Stimulated activated CD8-positive, alpha-beta memory T cell treated with anti-CD3 and anti-CD28 coated beads, Interleukin-12 subunit alpha, Interleukin-12 subunit beta, amount 100 ng/mL, for 24 hours (primary cell): Measurements from ENCODE around the gene SAMSN1.

Experiments
- DNase-seq: peaks from one replicate; pipeline ENCODE4 v3.0.0-alpha.2; 2020; ENCODE audit errors: extremely low read depth

The SAMSN1 gene

DNA sequence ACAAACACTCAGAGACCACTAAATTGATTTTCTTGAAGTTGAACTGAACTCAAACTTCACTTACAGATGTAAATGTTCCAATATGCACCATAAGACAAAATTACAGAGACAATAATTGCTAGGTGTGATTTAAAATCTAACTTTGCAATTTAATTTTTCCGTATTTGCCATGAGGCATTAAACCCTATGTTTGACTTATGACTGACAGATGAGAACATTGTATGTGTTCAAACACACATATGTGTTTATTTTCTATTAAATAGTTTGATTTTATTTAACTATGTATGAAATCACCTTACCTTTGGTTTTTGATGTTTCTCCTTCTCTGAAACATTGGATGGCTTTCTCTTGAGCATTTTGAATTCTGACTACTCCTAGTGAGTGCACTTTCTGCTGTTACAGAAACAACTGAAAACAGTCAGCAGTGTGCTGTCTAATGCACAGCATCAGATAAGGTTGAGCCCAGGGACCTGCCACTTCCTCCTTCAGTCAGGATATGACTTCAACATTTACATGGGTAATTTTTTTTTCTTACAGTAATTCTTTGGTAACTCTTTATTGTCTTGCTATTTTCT is at the start of gene SAMSN1:
TSS of gene SAMSN1 (minus strand) at position 410 of the 575 bp plus-strand sequence. CDS start at position 356, 54 bp downstream.
- peak; percentile 33 for DNase-seq

DNA sequence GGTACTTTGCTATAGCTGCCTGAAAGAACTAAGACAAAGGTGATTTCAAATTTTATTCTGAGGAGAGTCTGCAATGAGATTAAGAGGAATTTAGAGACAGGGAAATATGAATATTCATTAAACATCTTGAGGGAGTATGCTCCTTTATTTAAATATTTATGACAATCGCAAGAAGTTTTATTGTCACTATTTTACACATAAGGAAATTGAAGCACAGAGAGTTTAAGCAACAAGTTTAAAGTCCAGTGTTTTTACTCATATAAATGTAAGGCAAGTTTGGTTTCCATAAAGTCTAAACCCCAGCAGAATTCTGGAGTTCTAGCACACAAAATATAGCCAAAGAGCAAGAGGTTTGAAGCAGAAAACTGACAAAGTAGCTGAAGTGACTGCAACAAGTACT is 49.3 kb upstream of the SAMSN1 start:
- DNase-seq = no peak

DNA sequence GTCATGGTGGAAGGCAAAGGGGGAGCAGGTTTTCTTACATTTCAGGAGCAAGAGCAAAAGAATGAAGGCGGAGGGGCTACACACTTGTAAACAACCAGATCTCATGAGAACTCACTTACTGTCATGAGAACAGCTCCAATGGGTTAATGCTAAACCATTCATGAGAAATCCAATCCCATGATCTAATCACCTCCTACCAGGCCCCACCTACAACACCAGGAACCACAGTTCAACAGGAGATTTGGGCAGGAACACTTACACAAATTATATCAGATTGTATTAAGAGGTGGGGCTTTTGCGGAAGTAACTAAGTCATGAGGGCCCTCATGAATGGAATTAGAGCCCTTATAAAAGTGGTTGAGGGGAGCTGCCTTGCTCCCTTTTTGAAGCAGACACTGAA is 48.9 kb upstream of the SAMSN1 start:
- DNase-seq = no peak

DNA sequence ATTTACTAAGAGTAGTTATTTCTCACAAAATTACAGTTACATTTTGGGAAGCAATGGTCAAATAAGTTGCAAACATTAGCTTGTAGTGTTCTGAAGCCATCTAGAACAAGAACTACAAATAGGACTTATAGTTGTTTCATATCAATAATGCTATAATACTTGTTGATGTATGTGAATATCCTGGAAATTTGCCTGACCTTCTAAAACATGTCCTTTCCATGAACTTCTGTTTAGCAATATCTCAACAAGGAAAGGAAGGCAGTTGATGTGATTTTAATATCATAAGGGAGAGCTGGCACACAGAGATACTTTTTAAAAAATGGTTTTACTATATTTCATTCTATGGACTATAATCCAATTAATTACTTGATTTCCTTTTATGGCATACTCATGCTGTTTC is 47.1 kb upstream of the SAMSN1 start:
- no peak for DNase-seq

DNA sequence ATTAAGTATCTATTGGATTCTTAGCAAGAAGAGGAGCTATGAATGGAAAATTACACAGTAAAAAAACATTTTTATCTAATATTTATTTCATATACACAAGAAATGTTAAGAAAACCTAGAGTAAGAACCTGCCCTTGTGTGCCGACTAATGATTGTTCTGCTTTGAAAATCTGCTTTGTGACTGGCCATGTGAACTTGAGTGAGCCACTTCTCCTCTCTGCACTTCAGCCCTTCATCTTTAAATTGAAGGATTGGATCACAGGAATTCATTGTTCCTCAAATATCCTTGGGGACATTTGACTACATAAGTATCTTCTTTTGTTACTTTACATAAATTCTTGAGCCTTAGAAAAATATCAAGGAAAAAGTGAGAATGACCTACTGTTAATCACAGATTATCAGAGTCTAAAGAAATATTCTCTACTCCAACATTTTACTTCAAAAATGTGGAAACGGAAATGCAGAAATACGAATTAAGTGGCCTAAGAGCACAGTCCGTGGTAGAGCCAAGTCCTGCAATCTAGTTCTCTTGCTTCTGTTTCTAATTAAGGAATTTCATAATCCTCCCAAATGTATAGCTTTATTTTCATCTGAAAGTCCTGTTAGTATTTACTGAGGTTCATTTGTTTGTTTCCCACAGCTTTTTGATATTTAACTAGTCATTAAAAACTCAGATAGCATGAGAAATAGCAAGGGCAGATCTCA is 46.3 kb upstream of the SAMSN1 start:
- no peak for DNase-seq

DNA sequence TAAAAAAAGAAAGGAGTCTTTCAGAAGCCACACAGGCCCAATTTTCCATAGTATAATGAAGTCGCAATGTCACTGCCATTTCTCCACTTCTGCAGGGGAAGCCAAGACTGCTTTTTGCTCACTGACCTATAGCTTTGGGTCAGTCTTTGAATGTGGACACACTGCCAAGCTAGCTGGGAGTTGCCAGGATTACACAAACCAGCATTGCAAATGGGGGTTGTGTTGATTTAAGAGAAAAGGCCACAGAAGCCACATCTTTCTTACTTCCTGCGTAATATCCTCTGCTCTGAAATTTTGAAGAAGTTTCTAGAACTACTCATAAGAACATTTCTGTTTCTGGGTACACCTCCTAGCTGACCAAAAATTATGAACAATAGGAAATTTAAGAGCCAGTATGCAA is 45.8 kb upstream of the SAMSN1 start:
- DNase-seq = no peak

DNA sequence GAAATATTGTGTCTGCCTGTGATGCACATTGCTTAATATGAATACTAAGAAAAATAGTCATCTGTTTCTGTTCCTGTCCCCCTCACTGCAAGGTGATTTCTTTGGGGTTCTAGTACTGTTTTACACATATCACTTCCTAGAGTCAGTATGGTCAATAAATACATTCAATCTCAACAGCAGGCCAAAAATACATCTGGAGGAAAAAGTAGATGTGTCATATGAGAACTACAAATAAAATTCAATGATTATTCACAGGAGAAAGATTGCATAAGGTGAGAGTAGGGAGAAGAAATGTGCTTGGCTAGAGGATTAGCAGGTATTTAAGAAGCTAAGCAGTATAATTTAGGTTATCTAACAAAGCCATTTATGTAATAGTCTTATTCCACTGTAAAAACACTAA is 45.3 kb upstream of the SAMSN1 start:
- DNase-seq = no peak

DNA sequence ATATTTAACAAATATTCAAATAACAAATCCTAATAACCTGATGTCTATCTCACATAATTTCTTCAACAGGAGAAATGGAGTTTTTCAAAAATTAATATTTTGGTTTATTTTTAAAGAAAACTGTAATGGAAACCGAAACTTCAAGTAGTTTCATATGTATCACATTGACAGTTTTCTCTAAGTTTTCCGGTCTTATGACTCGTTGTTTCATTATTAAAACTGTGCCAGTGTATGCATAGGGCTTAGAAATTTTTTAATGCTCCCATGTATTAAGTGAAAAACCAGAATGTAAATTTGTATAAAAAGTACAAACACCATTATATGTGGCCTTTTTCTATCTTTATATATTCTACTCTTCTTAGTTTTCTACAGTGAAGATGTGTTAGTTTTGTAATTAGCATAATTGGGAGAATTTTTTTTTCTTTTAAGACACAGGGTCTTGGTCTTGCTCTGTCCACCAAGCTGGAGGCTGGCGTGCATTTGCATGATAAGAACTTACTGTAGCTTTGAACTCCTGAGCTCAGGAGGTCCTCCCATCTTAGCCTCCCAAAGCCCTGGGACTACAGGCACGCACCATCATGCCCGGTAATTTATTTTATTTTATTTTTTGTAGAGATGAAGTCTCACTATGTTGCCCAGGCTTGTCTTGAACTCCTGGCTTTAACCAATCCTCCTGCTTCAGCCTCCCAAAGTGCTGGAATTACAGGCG is 43.9 kb upstream of the SAMSN1 start:
- DNase-seq = no peak

DNA sequence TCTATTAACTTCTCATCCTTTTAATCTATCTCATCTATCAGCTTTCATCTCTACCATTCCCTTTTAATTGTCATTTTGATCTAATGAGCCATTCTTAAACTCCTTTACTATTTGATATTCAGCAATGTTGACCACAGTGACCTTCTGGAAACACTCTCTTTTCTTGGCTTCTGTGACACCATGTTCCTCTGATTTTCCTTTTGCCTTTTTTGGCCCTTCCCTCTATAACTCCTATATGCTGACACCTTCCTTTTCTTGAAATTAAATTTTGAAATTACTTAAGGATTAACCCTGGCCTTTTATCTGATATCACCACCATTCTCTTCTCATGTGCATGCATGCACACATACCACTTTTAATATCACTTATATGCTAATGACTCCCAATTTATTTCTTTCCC is 41.2 kb upstream of the SAMSN1 start:
- DNase-seq = no peak

DNA sequence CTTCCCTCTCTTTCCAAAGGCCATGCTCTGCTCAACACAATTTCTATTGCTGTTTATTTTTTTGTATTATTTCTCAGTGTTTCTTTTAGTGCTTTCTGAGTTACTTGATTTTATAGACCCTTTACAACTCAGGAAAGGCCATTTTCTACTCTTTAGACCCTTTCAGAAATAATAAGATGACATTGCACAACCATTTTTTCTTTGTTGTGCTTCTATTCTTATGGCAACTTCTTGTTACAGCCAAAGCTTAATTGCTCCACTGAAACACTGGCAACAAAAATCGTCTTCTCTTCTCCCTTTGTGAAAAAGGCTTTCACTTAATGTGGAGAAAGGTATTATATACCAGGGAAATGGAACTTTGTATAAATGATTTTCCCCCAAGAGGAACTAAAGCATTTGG is 39.0 kb upstream of the SAMSN1 start:
- no peak for DNase-seq

DNA sequence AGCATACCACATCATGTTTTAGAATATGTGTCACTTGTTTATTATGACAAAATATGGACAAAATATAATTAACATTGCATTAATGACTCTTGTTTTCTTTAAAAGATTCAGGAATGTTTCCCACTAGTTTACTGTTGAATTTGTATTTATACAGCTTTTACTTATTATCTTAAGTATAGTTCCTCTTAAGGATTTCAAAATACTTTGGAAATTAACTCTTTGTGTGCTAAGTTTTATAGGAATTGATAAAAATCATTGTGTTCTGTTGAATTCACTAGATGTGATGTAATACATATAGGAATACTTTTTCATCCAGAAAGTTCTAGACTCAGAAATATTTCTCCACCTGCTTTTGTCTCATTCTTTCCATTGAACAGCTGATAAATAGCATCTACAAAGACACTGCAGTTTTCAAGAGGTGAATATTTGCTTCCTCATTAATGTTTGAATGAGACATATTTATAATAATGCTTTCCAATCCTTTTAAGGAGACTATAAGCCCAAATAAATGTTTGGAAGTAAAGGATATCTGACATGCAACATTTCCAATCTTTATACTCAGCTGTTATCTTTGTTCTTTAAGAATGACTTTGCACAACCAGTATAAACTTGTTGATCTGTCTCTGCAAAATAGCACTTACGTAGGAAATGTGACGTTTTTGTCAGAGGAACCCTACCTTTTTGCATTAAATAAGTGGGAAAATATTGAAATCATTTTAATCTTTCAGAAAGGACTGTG is 38.4 kb upstream of the SAMSN1 start:
- no peak for DNase-seq

DNA sequence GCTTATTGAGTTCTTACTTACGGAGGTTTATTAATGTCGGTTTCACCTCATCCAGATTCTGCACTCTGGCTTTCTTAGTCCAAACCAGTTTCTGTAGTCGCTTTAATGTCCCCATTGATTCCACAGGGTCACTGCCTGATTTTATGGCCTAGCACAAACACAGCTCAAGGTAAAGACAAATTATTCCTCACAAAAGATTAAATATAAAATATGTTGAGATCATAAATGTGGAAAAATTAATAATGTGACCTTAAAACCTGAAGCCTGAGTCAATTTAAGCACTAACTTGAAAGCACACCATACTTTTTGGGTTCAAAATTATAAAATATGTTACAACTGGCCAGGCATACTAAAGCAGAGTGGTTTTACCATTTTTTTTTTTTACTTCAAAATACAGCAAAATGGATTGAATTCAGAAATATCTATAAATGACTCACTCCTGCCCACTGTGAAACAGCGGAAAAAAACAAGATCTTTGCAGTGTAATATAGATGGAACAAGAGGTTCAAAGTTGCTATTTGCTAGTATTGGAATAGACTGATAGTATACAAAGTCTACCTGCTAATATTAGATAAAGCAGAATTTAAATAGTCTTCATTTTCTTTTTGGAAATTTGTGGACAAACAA is 37.6 kb upstream of the SAMSN1 start:
- DNase-seq = no peak

DNA sequence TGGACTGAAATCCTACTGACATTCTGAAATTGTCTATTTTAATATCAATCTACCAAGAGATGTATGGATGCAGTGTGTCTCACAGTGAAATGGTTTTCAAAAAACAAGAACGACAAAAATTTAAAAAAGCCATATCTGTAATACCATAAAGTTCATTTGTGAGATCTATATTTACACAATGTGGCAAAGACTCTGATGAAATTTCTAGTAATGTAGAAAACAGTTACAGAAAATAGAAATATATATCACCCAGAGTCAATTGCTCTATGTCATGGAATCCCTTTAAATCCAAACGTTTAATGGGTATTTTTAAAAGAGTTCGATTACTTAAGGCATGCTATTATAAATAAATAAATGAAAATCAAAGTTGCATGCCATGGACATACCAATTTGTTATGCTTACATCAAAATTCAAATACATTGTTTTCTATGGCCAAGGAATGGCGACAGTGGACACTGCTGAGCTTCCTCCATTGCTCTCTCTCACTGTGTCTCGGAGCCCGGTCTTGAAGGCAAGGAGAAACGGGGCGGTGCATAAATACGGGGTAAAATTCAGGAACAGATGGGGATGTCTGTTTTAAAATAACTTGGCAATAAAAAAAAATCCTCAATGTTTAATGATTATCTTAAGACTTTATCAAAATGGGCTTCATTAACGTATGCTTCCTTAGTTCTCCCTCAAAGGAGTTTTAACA is 37.0 kb upstream of the SAMSN1 start:
- DNase-seq = no peak

DNA sequence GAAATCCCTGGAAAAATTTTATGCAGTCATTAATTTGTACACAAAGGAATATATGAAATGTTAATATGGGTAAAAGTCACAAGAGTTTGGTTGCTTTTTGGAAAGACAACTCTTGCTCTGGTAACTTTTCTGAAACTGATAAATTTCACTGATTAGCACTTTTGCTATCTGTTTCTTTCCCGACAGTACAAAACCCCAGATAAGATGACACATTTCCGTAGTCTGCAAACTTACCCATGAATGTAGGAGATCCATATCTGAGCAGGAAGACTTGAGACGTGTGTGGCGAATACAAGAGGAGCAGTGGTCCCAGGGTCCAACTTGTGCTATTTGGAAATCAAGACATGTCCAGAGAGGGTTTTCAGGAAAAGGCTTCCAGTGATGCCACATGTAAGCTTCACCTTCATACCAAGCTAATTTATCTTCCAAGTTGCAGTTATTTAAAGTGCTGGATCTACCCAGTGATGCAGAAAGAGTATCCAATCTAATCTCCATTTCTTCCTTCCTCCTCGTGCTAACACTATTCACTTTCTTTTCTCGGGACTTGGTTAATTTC is 35.9 kb upstream of the SAMSN1 start:
- DNase-seq = no peak

DNA sequence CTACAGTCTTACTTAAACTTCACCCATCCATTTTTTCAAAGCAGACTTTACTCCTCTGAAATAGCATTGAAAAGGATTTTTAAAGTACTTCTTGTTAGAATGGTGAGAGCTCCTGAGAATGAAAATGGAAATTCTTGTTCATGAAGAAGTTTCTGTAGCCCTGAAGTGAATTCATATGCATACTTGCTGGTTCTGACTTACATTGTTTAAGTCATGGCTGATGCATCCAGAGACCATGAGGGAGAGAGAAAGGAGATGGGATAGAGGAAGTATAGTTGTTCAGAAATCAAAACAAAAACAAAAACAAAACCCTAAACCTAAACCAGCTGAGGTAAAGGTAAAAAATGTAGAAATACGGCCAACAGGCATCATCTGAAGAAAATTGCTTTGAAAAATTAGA is 27.1 kb upstream of the SAMSN1 start:
- DNase-seq = no peak

DNA sequence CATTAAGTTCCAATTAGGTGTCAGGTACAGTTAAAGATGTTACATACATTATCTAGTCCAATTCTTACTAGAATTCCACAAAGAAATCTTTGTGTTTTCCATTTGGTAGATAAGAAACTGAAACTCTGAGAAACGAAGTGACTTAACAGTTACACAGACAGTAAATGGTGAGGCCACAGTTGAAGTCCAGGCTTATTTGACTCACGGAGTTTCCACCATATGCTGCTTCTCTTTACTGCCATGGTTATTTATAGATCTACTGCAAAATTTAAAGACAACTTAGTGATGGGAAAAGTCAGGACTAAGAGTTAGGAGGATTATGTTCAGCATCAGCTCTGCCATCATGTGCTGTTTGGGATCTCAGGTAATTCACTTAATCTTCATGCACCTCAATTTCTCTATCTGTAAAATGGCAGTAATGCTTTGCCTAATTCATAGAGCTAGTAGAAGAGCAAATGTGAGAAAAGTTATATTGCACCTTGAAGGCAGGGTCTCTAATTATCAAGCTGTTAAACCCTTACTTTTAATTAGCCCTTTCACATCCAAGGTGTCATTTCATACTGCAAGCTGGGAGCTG is 26.2 kb upstream of the SAMSN1 start:
- DNase-seq = no peak

DNA sequence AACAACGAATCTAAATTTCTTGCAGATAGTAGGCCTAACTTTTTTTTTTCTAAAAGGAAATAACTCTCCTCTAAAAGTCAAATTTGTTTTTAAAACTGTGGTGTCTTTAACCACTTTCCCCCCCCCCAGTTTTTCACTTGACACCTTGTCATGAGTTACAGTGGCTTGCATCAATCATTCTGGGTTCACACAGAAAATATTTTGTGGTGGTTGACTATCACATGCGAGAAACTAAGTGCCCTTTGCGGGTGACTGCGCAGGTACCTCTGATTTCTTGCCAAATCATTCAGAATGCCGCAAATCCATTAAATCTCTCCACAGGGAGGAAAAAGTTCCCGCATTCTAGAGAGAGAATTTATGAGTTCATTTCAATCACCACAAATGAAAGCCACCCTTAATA is 23.8 kb upstream of the SAMSN1 start:
- no peak for DNase-seq

DNA sequence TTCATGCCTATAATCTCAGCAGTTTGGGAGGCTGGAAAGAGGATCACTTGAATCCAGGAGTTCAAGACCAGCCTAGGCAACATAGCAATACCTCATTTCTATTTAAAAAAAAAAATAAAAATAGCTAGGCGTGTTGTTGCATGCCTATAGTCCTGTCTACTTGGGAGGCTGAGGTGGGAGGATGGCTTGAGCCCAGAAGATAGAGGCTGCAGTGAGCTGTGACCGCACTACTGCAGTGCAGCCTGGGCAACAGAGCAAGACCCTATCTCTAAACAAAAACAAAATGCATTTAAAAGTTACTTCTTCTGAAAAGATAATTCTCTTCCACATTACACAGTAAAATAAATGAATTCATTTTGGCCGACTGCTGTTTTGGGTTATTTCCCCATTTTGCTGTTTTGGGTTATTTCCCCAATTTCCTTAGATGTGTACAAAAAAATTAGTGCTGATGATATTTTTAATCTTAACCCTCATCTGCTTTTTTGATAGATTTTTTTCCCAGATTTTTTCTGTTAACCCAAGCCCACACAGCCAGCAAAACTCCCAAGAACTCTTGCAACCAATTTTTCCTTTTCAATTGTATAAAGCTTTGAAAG is 23.0 kb upstream of the SAMSN1 start:
- DNase-seq = no peak

DNA sequence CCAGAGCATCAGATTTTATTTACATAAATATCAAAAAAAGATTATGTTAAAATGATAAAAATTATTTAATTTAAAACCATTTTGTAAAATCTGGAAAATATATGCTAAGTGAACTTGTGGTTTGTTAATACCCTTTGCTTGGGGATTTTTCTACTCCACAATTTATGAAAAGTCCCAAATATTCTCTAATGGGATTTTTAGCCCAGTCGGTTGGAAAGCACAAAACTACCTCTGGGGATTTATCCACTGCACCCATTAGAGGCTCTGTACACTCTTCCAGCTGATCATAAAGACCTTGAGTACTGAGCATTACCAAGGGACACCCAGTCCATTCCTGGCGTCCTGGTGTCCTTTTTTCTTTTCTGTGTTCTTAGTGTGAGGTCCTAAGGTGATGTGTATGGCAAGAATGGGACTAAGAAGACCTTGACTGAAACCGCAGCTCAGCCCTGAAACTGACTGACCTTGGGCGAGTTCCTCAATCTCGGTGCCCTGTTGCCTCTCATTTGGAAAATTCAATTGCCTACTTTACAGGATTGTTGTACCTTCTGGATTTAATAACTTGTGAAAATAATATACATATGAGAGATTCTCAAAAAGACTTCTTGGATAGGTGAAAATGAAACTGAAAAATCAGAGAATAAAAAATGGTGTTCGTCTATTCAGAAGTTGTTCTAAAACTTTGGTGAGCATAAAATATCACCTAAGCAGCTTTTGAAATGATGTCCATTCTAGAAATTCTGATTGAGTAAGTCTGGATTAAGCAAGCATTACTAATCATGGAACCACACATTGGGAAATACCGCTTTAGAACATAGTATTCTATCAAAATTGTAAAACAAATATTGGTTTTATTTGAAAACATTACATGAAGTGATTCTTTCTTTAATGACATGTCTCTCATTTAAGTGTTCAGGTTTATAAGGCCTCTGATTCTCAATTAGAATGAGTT is 21.5 kb upstream of the SAMSN1 start:
- no peak for DNase-seq
